Activated CD8-positive, alpha-beta memory T cell treated with anti-CD3 and anti-CD28 coated beads for 36 hours (primary cell): Measurements from ENCODE around the gene ANP32A. TPM values are rescaled to one million over a fixed set of nuclear protein-coding genes. Genes with fewer than 3 reads are reported as not detected.
"Not testable (repeated sequence)": the region's sequence is repeated elsewhere in the genome, so short reads cannot be mapped to it uniquely, and the experiment has no call there.

Experiments
- CTCF ChIA-PET: fragments of 350-600 bp; sonication (Branson Sonifier 250); formaldehyde crosslinking; loops from one replicate; lab custom pipeline; 2021; ENCODE audit warnings: antibody characterized with exemption; lab: Charles Lee
- POLR2A ChIA-PET: fragments of 350-600 bp; sonication (Branson Sonifier 250); formaldehyde crosslinking; loops from one replicate; lab custom pipeline; 2021; ENCODE audit warnings: antibody characterized with exemption; lab: Charles Lee
- total RNA-seq, 2 experiments: library from RNA; stranded (reverse); gene quantifications; one replicate each; pipeline ENCODE4 v1.2.3, GENCODE V29; 2021

ANP32A gene
- total RNA-seq, 2 experiments from 2014 or later, result 265 to 270 TPM

DNA sequence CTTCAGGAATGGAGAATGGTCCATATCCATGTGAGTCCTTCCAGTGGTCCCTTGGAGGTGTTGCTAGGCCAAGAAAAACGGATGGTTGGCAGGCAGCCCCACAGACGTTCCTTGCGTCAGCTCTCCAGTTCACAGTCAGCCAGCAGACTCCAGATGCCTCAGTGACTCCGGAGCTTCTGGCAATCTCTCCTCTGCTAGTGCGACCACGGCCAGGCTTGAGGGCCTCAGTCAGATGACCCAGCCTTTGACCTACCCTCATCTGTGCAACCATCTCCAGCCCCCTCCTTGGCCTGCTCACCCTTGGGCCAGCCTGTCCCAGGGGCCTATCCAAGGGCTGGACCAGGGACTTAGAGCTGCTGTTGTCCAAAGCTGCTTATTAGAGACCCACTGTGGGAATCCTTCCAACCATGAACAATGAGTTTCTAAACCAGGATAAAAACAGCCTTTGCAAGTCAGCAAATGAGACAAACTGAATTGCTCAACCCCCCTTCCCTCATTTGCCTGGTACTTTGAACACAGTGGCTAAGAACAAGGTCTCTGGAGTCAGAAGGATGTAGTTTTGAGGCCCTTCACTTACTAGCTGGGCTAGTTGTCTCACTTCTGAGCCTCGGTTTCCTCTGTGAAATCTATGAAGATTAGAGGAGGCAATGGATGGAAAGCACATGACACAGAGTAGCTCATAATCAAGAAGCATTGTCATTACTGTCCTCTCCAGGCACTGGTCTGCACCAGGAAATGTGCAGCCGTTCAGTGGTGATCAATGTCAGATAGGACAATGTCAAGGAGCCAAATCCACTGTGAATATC, 44.8 kb downstream of the ANP32A start:
- ChIA-PET CTCF (no interaction called here), POLR2A (no interaction called here)

DNA sequence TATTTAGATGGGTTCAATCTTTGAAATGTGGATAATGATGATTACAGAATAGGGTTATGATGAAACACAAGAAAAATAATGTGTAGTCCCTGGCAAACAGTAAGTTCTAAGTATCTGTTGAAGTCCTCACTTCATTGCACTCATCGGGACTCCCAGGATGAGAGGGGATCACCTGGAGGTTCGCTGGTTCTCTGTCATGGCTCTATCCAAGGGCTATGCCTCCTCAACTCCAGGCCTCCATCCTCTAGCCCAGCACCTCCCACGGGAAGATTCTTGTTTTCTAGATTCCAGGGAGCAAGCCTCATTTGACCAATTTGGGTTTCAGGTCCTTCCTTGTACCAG, 45.5 kb downstream of the ANP32A start:
- POLR2A ChIA-PET, result no interaction called here
- CTCF ChIA-PET, result interaction anchor here (0.6 kb wide), 1 partner anchor 205 kb away, joined by 3 read pairs; no protein-coding TSS in a partner anchor

DNA sequence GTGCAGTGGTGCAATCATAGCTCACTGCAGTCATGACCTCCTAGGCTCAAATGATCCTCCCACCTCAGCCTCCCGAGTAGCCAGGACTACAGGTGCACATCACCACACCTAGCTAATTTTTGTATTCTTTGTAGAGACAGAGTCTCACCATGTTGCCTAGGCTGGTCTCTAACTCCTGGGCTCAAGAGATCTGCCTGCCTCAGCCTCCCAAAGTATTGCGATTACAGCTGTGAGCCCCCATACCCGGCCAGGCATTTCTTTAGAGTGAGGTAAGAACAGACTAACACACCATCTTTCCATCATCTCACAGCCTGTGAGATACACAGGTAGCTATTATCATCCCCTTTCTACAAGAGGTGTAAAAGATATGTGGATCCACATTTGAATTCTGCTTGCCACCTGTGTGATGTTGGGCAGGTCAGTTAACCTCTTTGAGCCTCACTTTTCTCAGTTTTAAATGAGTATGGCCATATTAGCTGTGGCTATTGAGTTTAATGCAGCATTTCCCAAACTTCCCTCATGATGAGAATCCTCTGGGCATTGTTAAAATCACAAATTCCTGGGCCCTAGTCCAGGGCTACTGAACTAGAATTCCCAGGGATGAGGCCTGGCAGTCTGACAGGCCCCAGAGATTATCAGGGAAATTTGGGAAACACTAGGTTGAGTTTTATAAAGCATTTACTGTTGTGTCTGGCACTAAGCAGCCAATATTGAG, 46.0 kb downstream of the ANP32A start:
- ChIA-PET CTCF (interaction anchor here (0.6 kb wide), 1 partner anchor 204 kb away, joined by 3 read pairs; no protein-coding TSS in a partner anchor), POLR2A (no interaction called here)

DNA sequence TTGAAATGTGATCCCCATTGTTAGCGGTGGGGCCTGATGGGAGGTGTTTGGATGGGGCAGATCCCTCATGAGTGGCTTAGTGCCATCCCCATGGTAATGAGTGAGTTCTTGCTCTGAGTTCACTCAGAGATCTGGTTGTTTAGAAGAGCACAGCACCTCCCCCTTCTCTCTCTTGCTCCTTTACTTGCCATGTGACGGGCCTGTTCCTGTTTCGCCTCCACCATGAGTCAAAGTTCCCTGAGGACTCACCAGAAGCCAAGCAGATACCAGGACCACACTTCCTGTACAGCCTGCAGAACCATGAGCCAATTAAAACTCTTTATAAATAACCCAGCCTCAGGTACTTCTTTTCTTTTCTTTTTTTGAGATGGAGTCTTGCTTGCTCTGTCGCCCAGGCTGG, 46.6 kb downstream of the ANP32A start:
- CTCF ChIA-PET, result no interaction called here
- POLR2A ChIA-PET, result no interaction called here

DNA sequence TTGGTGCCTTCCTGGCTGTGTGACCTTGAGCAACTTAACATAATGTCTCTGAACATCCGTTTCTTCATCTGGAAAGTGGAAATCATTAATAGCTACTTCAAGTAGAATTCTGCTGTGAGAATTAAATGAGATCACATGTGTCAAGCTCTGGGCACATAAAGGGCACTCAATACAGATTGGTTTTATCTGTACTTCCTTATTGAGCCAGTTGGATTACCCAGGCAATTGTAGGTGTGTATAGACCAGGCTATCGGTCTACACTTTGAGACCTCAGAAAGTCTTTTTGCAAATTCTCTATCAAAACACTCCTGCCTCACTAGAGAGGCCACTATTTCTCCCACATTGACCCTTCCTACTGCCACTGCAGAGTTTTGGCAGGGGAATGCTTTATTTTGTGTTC, 47.7 kb downstream of the ANP32A start:
- CTCF ChIA-PET, result no interaction called here
- POLR2A ChIA-PET, result no interaction called here

DNA sequence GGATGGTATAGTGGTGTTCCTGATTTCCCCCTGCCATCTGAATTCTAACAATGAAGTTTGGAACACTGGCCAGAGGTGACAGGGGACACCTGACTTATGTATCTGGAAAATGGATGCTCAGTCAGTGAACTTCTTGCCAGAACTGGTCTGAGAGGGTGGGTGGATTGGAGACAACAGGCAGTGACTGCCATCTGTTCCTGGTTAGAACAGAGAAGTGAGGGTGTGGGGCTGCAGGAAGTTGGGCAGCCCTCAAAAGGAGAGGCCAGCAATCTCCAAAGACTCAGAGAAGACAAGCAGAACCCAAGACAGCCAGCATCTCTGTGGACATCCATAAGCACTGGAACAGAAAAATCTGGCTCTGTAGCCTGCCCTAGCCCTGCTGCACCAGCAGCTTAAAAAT, 50.5 kb downstream of the ANP32A start:
- ChIA-PET POLR2A (no interaction called here), CTCF (interaction anchor here (0.7 to 1.9 kb wide), 2 partner anchors 106 to 111 kb away, joined by 3 to 4 read pairs; no protein-coding TSS in a partner anchor)

DNA sequence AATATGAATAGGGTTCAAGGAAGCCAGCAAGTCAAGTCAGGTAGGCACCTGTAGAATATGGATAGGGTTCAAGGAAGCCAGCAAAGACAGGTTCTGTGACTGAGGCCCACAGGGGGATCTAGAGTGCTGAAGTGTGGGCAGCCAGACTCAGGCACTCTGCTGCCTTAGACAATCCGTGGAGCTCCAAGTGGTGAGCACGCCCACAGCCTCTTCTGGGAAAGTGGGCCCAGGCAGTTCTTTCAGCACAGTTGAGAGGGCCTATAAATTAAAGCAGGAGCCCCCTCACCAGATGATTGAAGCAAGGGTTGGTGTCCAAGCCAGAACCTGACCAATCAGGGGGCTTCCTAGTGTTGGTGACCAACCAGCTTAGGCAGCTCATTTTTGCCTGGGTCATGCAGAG, 51.0 kb downstream of the ANP32A start:
- POLR2A ChIA-PET, result no interaction called here

DNA sequence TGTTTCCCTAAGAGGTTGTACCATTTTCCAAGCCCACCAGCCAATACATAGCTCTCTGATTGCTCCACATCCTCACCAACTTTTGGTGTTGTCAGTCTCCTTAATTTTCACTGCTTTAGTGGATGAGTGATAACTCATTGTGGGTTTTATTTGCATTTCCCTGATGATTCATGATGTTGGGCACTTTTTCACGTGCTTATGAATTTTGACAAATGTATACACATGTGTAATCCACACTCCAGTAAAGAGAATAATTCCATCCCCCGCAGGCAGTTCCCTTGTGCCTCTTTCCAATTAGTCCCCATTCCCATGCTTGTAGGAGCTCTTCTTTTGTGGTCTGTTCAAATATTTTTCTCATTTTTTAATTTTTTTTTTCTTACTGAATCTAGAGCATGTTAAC, 52.4 kb downstream of the ANP32A start:
- CTCF ChIA-PET, result no interaction called here
- POLR2A ChIA-PET, result no interaction called here

More for the DNA sequence above, 51.0 kb downstream of the ANP32A start:
- CTCF ChIA-PET, result interaction anchor here (0.7 kb wide), 1 partner anchor 366 kb away, joined by 3 read pairs; no protein-coding TSS in a partner anchor

DNA sequence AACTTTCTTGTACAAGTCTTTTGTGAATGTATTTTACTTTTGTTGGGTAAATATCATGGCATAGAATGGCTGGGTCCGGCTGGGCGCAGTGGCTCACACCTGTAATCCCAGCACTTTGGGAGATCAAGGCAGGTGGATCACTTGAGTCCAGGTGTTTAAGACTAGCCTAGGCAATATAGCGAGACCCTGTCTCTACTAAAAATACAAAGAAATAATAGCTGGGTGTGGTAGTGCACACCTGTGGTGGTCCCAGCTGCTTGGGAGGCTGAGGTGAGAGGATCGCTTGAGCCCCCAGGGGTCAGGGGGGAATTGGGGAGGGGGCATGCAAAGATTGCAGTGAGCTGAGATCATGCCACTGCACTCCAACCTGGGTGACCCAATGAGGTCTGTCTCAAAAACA, 52.9 kb downstream of the ANP32A start:
- POLR2A ChIA-PET, result no interaction called here
- CTCF ChIA-PET, result no interaction called here

DNA sequence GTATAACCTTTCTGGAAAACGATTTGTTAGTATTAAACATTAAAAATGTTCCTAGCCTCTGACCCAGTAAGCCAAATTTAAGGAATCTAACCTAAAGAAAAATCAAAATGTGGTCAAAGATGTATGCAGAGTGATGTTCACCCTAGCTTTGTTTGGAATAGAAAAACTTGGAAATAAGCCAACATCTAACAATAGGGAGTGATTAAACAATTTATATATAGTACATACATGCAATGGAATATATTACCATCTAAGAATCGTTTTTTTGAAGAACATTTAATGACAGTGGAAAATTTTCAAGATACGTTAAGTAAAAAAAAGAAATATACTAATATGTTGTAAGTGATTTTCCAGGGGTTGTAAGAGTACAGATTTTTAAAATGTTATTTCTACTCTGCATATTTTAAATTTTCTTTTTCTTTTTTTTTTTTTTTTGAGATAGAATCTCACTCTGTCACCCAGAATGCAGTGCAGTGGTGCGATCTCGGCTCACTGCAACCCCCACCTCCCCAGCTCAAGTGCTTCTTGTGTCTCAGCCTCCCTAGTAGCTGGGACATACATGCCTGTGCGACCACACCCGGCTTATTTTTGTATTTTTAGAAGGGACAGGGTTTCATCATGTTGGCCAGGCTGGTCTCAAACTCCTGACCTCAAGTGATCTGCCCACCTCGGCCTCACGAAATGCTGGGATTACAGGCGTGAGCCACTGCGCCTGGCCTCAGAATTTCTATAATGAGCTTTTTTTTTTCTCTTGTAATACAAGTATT, 54.9 kb downstream of the ANP32A start:
- ChIA-PET CTCF (interaction anchor here (1.4 kb wide), 1 partner anchor 110 kb away, joined by 5 read pairs; no protein-coding TSS in a partner anchor), POLR2A (no interaction called here)

DNA sequence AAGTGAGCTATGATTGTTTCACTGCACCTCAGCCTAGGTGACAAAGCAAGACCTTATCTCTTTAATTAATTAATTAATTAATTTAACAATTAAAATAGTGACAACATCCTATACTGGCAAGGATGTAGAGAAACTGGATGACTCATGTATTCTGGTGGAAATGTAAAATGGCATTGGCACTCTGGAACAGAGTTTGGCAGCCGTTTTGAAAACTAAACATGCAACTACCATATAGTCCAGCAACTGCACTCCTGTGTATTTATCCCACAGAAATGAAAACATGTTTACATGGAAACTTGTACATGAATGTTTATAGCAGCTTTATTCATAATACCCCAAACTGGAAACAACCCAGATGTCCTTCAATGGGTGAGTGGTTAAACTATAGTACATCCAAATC, 56.6 kb downstream of the ANP32A start:
- ChIA-PET CTCF (interaction anchor here (1.4 kb wide), 1 partner anchor 111 kb away, joined by 5 read pairs; no protein-coding TSS in a partner anchor), POLR2A (no interaction called here)

DNA sequence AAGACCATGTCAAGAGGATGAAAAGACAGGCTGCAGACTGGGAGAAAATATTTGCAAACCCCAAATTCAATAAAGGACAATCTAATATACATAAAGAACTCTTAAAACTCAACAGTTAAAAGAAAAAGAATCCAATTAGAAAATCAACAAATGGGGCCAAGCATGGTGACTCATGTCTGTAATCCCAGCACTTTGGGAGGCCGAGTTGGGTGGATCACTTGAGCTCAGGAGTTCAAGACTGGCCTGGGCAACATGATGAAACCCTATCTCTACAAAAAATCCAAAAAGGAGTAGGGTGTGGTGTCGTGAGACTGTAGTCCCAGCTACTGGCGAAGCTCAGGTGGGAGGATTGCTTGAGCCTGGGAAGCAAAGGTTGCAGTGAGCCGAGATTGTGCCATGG, 57.6 kb downstream of the ANP32A start:
- ChIA-PET POLR2A (interaction anchor here (0.7 kb wide), 1 partner anchor 125 kb away, joined by 5 read pairs; no protein-coding TSS in a partner anchor), CTCF (no interaction called here)

DNA sequence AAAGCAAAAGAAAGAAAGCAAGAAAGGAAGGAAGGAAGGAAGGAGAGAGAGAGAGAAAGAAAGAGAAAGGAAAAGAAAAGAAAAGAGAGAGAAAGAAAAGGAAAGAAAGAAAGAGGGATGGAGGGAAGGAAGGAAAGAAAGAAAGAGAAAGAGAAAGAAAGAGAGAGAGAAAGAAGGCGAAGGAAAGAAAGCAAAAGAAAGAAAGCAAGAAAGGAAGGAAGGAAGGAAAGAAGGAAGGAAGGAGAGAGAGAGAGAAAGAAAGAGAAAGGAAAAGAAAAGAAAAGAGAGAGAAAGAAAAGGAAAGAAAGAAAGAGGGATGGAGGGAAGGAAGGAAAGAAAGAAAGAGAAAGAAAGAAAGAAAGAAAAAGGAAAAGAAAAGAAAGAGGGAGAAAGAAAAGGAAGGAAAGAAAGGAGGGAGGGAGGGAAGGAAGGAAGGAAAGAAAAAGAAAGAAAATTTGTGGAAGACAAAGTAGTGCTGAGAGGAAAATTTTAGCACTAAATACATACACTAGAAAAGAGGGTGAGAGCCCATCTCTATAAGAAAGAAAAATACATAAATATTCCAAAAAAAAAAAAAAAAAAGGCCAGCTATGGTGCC, 60.6 kb downstream of the ANP32A start:
- POLR2A ChIA-PET, CTCF ChIA-PET: not testable (repeated sequence)

DNA sequence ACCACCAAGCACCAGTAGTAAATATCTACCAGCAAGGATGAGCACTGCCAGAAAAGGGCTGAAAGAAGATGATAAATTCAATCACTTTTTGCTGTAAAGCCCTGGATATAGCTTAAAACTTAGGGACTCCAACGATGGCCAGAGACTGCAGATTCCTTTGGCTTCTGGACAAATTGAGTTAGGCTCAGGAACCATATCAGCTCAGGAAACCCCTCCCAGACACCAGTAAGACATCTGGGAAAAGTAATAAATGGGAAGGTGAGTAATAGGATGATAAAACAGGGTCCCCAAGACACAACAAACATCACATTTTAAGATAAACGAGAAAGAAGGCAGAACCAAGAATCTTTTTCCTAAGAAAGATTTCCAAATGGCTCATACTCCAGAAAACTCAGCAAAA, 65.0 kb downstream of the ANP32A start:
- POLR2A ChIA-PET, result no interaction called here
- CTCF ChIA-PET, result interaction anchor here (0.8 to 1.9 kb wide), 2 partner anchors 38 to 73 kb away, joined by 3 to 4 read pairs; no protein-coding TSS in a partner anchor

DNA sequence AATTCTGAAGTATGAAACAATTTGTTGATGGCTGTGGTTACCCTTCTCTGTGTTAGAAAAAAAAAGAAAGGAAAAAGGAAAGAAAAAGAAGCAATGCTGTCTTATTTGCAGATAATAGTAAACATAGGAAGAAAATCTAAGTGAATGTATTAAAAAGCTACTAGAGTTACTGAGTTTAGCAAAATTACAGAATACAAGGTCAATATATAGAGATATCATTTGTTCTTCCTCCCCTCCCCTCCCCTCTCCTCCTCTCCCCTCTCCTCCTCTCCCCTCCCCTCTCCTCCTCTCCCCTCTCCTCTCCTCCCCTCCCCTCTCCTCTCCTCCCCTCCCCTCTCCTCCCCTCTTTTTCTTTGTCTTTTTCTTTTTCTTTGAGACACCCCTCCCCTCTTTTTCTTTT, 69.1 kb downstream of the ANP32A start:
- ChIA-PET POLR2A (no interaction called here), CTCF (no interaction called here)

DNA sequence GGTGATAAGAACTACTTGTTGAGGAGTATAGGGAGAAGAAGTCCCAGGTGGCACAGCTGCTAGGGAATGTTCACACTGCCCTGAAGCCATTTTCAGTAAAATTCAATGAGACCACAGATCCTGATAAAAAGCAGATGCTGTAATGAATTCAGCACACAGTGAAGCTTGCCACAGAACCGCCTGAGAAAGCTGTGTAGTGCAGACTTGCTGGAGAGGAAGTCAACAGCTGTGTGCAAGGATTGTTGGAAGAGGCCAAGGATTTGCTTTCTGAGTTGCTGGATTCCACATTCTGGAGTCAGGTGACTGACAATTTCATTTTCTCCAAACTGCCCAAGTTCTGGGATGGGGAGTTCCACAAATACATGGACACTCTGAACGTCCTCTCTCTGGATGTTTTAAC, 70.9 kb downstream of the ANP32A start:
- ChIA-PET CTCF (no interaction called here), POLR2A (no interaction called here)

DNA sequence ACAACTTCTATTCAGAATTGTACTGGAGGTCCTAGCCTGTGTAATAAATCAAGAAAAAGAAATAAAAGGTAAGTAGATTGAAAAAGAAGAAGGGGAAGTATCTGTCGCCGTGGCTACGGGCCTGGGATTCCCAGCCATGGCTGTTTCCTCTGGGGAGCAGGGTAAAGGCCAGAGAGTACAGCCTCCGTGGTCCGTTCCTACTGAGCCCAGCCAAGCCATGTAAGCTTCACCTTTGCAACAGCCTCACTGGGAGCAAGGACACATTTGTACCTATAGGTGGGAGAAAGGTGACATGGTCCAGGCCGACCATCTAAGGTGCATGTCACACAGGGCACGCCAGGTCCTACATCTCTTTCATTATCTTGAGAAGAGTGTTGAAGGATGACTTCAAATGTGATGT, 71.3 kb downstream of the ANP32A start:
- POLR2A ChIA-PET, result no interaction called here
- CTCF ChIA-PET, result no interaction called here

DNA sequence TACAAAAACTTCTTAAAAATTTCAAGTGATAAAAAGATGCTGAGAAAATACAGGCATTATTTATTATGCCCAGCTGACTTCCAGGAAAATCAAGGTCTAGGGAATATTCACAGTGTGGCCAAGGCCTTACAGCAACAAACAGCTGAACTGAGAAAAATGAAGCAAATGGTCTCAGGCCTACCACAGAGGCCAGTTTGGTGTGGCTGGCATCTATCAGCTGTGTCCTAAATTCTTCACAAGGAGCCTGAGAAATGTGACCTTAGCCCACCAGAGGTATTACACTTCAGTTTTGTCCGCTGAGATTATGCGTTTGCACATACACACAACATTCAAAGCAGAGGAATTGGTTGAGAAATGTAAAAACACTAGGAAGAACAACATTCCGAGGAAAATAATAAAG, 77.4 kb downstream of the ANP32A start:
- POLR2A ChIA-PET, result no interaction called here
- CTCF ChIA-PET, result interaction anchor here (1.3 kb wide), 1 partner anchor 133 kb away, joined by 3 read pairs; no protein-coding TSS in a partner anchor

DNA sequence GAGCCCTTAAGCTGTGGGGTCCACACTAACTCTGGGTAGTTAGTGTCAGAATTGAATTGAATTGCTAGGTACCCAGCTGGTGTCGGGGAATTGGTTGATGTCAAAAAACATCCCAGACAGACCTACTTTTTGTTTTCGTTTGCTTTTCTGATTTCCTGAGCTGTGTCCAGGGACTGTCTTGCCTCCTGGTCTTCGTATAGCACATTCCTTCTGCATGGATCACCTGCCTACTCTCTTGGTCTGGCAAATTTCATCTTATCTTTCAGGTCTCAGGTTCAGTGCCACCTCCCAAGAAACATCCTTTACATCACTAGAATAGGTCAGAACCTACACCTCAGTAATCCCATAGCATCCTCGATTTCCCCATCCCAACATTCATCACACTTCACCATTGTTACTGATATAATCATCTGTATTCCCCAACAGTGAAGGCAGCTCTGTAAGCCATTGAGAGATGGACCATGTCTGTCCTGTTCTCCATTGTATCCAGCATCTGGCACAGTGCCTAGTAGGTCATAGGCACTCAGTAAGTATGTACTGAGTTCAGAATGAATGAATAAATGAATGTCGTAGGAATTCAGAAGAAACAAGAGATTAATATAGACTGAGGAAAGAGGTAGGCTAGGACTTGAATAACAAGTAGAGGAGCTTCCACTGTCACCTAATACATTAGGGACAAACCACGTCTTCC, 81.2 kb downstream of the ANP32A start:
- CTCF ChIA-PET, result no interaction called here
- POLR2A ChIA-PET, result no interaction called here
